Measurements from ENCODE around the gene CDH13.

Gene CDH13

GRCh38 chr16:82763371-82763770 is 136.6 kb downstream of the CDH13 start:
- TF ChIP-seq POLR2AphosphoS5 (IDR thresholded peaks at IDR 0.05; ENCODE audit: low read depth, low read length): no peak

GRCh38 chr16:82767198-82767597 is 140.4 kb downstream of the CDH13 start:
- TF ChIP-seq SIN3A (IDR thresholded peaks at IDR 0.05; ENCODE audit: borderline replicate concordance, insufficient read depth, low read length): no peak
- no peak for TF ChIP-seq REST (IDR thresholded peaks at IDR 0.05; ENCODE audit: insufficient read depth in 1 of 2, low read depth in 2 of 2, low read length in 2 of 2)
- no peak for TF ChIP-seq FOXP2 (optimal IDR thresholded peaks at IDR 0.05; ENCODE audit: borderline replicate concordance, extremely low read depth, extremely low read length, insufficient read depth)
- no peak for TF ChIP-seq TAF1 (IDR thresholded peaks at IDR 0.05; ENCODE audit: borderline replicate concordance, insufficient read depth, low read length)
- TF ChIP-seq POLR2AphosphoS5 (IDR thresholded peaks at IDR 0.05; ENCODE audit: low read depth, low read length): no peak

GRCh38 chr16:82767808-82768207 is 141.0 kb downstream of the CDH13 start:
- no peak for TF ChIP-seq REST (IDR thresholded peaks at IDR 0.05; ENCODE audit: insufficient read depth in 1 of 2, low read depth in 2 of 2, low read length in 2 of 2)
- TF ChIP-seq TAF1 (IDR thresholded peaks at IDR 0.05; ENCODE audit: borderline replicate concordance, insufficient read depth, low read length): no peak
- TF ChIP-seq POLR2AphosphoS5 (IDR thresholded peaks at IDR 0.05; ENCODE audit: low read depth, low read length): no peak
- no peak for TF ChIP-seq FOXP2 (optimal IDR thresholded peaks at IDR 0.05; ENCODE audit: borderline replicate concordance, extremely low read depth, extremely low read length, insufficient read depth)
- TF ChIP-seq SIN3A (IDR thresholded peaks at IDR 0.05; ENCODE audit: borderline replicate concordance, insufficient read depth, low read length): no peak

GRCh38 chr16:82769845-82770244 is 143.1 kb downstream of the CDH13 start:
- TF ChIP-seq SIN3A (IDR thresholded peaks at IDR 0.05; ENCODE audit: borderline replicate concordance, insufficient read depth, low read length) (no peak), TAF1 (IDR thresholded peaks at IDR 0.05; ENCODE audit: borderline replicate concordance, insufficient read depth, low read length) (no peak), REST (IDR thresholded peaks at IDR 0.05; ENCODE audit: insufficient read depth in 1 of 2, low read depth in 2 of 2, low read length in 2 of 2) (no peak), POLR2AphosphoS5 (IDR thresholded peaks at IDR 0.05; ENCODE audit: low read depth, low read length) (no peak), FOXP2 (optimal IDR thresholded peaks at IDR 0.05; ENCODE audit: borderline replicate concordance, extremely low read depth, extremely low read length, insufficient read depth) (no peak)

- TF ChIP-seq SIN3A (IDR thresholded peaks at IDR 0.05; ENCODE audit: borderline replicate concordance, insufficient read depth, low read length) (no peak), REST (IDR thresholded peaks at IDR 0.05; ENCODE audit: insufficient read depth in 1 of 2, low read depth in 2 of 2, low read length in 2 of 2) (no peak), POLR2AphosphoS5 (IDR thresholded peaks at IDR 0.05; ENCODE audit: low read depth, low read length) (no peak), TAF1 (IDR thresholded peaks at IDR 0.05; ENCODE audit: borderline replicate concordance, insufficient read depth, low read length) (no peak)
Measured at GRCh38 chr16:82772215-82772614, 145.4 kb downstream of the CDH13 start.
